ENCODE data around the gene KCNS1.
"Not testable (repeated sequence)": the region's sequence is repeated elsewhere in the genome, so short reads cannot be mapped to it uniquely, and the experiment has no call there.

Gene KCNS1

DNA sequence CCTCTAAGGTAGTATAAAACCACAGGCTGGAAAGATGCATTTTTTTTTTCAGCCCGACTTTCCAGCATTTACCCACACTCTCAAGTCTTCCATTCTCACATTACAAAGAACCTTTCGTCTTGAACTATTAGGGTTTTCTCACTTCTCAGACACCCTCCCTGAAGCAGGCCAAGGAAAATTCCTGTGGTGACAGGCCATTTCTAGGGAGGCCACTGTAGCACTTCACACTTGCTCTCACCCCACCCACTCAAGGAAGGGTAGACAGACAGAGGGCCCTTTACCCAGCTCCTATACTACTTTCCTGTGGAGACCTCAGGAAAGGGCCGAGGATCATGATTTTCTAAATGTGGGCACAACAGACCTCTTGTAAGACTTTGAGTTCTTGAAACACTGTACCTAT lies 27.7 kb downstream of the KCNS1 start:
- peak; percentile 50 for DNase-seq

- no peak for DNase-seq
These were observed 28.9 kb downstream of the KCNS1 start for GRCh38 chr20:45072066-45072465.

DNA sequence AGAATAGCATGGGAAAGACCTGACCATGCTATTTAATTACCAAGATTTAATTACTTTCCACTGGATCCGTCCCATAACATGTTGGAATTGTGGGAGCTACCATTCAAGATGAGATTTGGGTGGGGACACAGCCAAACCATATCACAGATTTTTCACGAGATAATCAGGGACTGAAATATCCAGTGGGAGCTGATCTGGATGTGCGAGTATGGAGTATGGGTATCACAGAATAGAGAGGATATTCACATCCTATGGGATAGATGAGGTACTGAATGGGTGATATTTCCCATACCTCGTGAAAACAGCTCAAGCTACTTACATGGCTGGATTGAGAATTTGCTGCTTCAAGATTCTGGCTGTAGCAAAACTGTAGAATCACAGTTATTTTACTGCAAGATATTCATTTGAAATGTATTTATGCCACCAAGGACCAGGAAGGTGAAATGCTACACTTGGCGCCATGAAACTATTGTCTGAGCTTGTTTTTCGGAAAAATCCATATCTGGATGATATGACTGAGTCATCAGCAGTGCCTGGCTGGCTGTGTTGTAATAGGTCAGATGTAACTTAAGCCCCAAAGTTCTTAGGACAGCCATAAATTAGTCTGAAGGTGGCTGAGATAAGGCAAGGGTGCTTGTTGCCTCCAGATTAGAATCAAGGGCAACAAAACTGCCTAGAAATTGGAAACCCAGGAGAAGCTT lies 29.8 kb downstream of the KCNS1 start:
- no peak for DNase-seq

- no peak for DNase-seq
These were observed 31.7 kb downstream of the KCNS1 start for GRCh38 chr20:45069261-45069660.

- DNase-seq, result no peak
These were observed 33.4 kb downstream of the KCNS1 start for GRCh38 chr20:45067558-45067957.

DNA sequence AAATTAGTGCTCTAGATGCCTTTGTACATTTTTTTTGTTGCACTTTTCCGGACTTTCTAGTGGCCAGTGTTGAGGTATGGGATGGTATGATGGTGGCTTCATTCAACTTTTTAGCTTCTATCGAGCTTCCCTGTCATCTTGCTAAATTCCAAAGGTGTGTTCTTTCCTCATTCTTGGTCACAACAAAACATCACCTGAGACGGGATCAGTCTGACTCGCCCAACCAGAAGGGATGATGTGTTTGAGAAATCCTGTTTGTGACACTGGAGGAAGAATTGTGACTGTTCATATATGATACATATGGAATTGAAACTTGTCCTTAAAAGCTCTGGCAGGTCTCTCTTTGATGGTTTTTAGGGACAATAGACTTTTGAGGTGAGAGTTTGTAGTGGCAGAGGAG lies 33.8 kb downstream of the KCNS1 start:
- DNase-seq, result no peak

DNA sequence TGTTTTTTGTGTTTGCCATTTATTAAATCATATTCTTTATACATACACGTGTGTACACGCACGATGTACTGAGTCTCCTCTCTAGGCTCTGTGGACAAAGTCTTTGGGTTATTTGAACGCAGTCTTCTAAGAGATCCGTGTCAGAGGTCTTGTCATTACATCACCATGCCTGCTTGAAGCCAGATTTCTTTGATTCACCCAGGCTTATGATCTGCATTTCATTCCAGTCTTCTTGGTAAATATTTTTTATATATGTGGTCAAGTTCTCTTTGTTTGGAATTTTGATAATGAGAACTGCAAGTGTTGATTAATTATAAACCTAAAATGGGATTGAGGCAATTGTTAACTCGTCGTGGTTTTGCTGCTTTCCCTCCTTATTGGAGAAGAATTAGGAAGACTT lies 34.6 kb downstream of the KCNS1 start:
- no peak for DNase-seq

DNA sequence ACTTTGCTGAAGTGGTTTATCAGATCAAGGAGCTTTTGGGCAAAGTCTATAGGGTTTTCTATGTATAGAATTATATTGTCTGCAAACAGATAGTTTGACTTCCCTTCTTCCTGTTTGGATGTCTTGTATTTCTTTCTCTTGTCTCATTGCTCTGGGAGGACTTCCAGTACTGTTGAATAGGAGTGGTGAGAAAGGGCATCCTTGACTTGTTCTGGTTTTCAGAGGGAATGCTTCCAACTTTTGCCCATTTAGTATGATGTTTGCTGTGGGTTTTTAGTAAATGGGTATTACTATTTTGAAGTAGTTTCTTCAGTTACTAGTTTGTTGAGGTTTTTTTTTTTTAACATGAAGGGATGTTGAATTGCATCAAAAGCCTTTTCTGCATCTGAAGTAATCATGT lies 36.1 kb downstream of the KCNS1 start:
- DNase-seq, result no peak

GRCh38 chr20:45063107-45063506 lies 37.8 kb downstream of the KCNS1 start:
- DNase-seq, result not testable (repeated sequence)

DNA sequence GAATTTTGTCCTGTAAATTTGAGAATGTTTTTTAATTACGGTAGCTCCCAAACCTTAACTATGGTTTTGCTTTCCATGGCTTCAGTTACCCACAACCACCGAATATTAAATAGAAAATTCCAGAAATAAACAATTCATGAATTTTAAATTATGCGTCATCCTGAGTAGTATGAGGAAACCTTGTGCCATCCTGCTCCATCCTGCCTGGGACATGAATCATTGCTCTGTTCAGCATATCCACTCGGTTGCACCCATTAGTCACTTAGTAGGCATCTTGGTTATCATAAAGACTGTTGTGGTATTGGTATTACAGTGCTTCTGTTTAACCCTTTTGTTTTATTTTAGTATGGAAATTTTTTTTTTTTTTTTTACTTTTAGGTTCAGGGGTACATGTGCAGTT lies 39.7 kb downstream of the KCNS1 start:
- DNase-seq, result no peak

DNA sequence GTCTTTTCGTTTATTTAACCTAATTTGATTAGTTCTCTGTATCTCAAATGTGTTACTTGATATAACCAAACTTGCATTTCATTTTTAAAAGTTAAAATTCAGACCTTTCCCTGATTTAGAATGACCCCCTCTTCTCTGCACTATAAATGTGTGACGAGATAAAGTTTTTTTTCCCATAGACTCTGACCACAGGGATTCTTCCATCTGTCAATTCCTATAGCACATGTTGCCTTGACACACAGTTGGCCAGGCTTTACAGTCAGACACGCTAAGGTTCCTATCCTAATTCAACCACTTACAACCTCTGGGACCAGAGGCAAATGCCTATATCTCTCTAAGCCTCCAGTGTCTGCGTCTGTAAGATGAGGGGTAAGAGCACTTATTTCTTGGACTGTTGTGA lies 40.6 kb downstream of the KCNS1 start:
- DNase-seq, result no peak

- DNase-seq, result no peak
These were observed 41.8 kb downstream of the KCNS1 start for GRCh38 chr20:45059022-45059728.

DNA sequence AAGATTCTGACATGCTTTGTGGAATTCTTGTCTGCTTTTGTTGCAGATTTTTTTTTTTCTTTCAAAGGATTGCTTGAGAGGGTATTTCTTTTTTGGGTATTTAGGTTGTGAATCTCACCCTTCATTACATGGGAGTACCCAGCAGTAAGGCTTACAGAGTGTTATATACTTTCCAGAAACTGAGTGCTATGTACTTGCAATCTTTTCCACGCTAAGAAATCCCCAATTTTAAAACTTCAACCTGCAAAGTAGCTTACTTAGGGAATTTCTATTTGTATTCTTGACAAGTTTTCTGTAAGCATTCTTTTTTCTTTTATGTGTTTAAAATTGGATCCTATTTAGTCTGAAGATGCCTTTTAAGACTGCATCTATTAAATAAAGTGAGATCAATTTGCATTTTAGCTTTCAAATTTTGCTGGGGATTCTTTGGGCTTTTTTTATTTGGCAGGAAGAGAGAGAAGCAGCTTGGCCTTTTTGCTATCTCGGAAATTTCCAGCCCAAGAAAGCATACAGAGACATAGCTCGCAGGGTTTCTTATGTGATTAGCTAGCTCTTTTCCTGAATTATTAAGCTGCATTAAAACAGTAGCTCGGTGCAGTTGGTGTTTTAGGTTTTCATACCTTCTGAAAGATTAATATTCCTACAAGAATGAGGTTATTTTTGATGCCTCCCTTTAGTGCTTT lies 42.6 kb downstream of the KCNS1 start:
- DNase-seq, result no peak

DNA sequence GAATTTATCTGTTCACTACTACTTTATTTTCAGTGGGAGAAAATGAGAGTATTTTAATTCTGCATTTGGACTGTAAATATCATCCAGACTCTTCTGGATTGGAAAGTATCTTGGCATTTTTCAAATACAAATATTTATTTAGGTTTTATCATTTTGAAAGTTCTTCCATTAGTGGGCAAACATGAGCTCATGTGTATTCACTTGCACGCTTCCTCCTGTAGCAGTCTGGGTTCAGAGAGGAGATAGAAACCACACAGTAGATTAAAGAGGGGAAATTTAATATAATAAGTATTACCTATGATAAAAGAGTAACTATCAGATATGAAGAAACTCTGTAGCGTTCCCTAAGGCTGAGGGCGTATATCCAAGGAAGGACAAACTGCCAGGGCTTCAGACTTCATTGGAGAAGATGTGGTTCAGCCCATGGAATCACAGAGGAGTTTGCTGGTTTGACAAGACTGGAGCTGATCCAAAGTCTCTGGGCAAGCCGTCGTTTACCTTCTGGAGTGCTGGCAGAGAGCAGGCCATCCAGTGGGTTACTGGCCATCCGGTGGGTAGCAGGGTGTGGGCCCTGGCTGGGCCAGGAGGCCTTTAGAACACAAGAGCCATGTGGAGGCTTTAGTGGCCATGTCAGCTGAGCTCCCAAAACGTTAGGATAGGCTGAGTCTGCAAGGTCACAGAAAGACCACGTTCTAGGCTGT lies 44.3 kb downstream of the KCNS1 start:
- peak; percentile 38 for DNase-seq

DNA sequence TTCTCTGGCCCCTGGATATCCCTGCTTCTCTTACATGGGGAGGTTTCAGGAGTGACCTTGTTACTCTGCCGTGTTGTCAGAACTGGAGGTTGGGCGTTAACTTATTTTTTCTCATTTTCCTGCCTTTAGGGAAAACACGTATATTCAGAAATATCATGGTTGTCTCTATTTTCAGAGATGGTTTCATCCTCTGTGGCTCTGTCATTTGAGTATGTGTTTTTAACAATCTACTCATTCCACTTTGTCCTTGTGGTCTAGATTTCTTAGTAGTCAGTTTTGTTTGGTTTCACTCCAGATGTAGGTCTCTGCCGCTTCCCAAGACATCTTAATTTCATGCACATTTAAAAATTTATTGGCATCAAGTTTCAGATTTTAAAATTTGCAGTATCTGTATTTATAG lies 45.9 kb downstream of the KCNS1 start:
- no peak for DNase-seq

GRCh38 chr20:45053430-45054351 lies 47.2 kb downstream of the KCNS1 start:
- no peak for DNase-seq

DNA sequence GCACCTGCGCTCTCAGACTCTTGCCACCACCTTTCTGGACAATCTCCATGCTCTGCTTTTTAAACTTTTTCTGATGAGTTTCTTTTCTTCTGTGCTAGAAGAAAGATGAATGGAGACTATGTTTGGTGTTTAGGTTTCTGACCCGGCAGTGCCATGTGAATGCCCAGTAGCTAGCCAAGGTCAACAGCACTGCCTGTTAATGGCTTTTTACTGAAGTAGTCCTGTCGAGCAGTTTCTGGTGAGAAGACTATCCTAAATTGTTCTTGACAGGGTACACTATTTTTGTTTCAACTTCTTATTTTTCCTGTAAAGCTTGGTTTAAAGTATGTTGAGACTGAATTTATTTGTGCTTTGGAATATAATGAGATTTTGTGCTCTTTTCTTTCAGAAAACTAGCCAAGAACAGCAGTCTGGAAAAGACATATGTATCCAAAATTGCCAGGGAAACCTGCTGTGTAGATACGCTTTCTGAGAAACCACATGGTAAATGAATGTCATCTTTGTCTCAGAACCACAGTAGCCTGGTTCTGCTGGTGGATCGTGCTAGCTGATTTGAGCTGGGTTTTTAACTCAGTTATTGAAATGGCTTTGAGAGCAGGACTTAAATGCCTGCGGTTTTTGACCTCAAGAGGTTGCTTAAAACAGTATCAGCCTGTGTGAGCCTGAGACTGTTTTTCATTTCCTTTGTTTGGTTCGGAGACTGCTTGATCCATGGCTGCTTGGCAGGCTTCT lies 48.1 kb downstream of the KCNS1 start:
- DNase-seq, result peak; percentile 50

DNA sequence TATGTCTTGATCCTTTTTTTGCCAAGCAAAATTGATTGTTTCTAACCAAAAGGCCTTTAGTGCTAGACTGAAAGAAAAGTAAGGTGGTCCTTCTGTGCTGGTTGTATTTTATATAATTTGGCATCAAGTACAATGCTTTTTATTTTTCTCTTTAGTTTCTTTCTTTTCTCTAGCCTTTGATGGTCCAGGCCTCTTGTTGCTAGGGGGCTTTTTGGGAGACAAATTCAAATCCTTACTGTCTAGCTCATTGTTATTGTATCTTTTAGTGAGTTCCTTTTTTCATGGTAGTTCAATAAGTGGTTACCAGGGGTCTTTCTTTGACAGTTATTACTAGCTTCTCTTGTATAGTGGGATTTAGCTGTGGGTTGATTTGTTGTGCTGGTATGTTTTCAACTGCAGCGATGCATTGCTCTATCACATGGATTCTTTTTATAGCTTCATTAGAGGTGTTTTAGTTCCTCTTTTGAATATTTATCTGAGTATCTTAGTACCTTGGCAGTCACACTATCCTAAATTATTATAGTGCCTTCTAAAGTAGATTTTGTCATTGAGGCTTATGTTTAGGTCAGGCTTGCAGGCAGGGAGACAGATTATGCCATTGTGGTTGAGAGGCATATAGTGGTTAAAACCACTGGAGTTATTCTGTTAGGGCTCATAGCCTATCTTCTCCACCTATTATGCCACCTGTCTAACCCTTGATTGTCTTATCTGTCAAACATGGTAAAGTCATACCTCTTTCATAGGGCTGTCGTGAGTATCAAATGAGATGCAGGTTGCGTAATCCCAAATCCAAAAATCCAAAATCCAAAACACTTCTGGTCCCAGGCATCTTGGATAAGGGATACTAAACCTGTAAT lies 49.5 kb downstream of the KCNS1 start:
- DNase-seq, result no peak

- DNase-seq, result no peak
These were observed 50.9 kb downstream of the KCNS1 start for GRCh38 chr20:45049904-45050471.

GRCh38 chr20:45049438-45049837 lies 51.5 kb downstream of the KCNS1 start:
- DNase-seq, result no peak

All from femur (tissue), 1 donor.